T-helper 1 cell treated with Interleukin-12 subunit alpha and Interleukin-12 subunit beta and Interleukin-4 antibody, amounts not matched to agents 30 μg/mL and 1 μg/mL, for 36 hours (primary cell): ENCODE data around the gene TTYH1.
"Not testable (repeated sequence)": the region's sequence is repeated elsewhere in the genome, so short reads cannot be mapped to it uniquely, and the experiment has no call there.

ENCODE experiments used
- H3K27ac Mint-ChIP-seq: one replicate; pipeline ENCODE4 v1.8.0; 2021; ENCODE audit warnings: mild to moderate bottlenecking, mixed read lengths
- H3K27me3 Mint-ChIP-seq: one replicate; pipeline ENCODE4 v1.8.0; 2021; ENCODE audit warnings: low read depth, mixed read lengths
- H3K36me3 Mint-ChIP-seq: one replicate; pipeline ENCODE4 v1.8.0; 2021; ENCODE audit warnings: low read depth, mixed read lengths
- H3K4me1 Mint-ChIP-seq: one replicate; pipeline ENCODE4 v1.8.0; 2021; ENCODE audit warnings: low read depth, mixed read lengths
- H3K4me3 Mint-ChIP-seq: one replicate; pipeline ENCODE4 v1.8.0; 2021; ENCODE audit warnings: mild to moderate bottlenecking, moderate library complexity, mixed read lengths
- H3K9me3 Mint-ChIP-seq: one replicate; pipeline ENCODE4 v1.8.0; 2021; ENCODE audit warnings: mixed read lengths

The TTYH1 gene

GRCh38 chr19:54462655-54463530, 47.6 kb downstream of the TTYH1 start:
- peaks cover 22% of the 10 kb centered on the region for H3K36me3 Mint-ChIP-seq
- H3K27me3 Mint-ChIP-seq, result peaks cover 8% of the 10 kb centered on the region
- H3K27ac Mint-ChIP-seq, result peak overlapping the region; percentile 92
- H3K9me3 Mint-ChIP-seq, result no peaks in the 10 kb centered on the region
- peak overlapping the region; percentile 58 for H3K4me3 Mint-ChIP-seq
- H3K4me1 Mint-ChIP-seq, result peaks cover 24% of the 10 kb centered on the region

DNA sequence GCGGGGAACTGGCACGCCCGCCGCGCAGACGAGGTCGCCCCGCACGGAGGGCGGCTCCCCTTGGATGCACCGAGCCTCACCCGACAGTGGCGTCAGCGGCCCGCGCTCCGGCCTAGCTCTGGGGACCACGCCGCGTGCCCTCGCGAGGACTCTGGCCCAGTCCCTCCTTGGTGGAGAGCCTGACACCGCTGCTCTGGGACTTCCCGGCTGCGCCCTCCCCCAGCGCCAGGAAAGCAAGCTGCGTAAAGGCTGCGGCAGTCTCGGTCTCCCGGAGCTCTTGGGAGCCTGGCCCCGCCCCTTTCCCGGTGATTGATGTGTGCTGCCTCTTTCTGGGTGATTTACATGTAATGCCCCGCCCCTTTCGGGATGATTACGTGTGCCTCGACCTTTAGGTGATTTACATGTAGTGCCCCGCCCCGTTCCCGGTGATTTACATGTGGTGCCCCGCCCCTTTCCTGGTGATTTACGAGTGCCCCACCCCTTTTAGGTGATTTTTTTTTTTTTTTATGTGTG, 48.3 kb downstream of the TTYH1 start, which contains the start of gene LENG9:
LENG9 (minus strand) TSS at position 248 of the 513 bp plus-strand sequence. CDS start 252 bp downstream, outside the sequence.
- peaks cover 16% of the 10 kb centered on the region for H3K36me3 Mint-ChIP-seq
- peak within 1 kb of the TSS; percentile 92 for H3K27ac Mint-ChIP-seq
- H3K4me1 Mint-ChIP-seq, result peaks cover 24% of the 10 kb centered on the region
- peak within 1 kb of the TSS; percentile 85 for H3K4me3 Mint-ChIP-seq
- H3K9me3 Mint-ChIP-seq, result no peaks in the 10 kb centered on the region
- H3K27me3 Mint-ChIP-seq, result peaks cover 15% of the 10 kb centered on the region

- H3K27me3 Mint-ChIP-seq, result peaks cover 20% of the 10 kb centered on the region
- H3K9me3 Mint-ChIP-seq, result no peaks in the 10 kb centered on the region
- H3K4me3 Mint-ChIP-seq, result peak overlapping the region; percentile 85
- H3K4me1 Mint-ChIP-seq, result peaks cover 19% of the 10 kb centered on the region
- H3K36me3 Mint-ChIP-seq, result peaks cover 10% of the 10 kb centered on the region
- H3K27ac Mint-ChIP-seq, result peak overlapping the region; percentile 92
These were observed 48.9 kb downstream of the TTYH1 start for GRCh38 chr19:54464044-54464629.

GRCh38 chr19:54464630-54465425, 49.6 kb downstream of the TTYH1 start:
- H3K9me3 Mint-ChIP-seq, result no peaks in the 10 kb centered on the region
- peak overlapping the region; percentile 85 for H3K4me3 Mint-ChIP-seq
- H3K27ac Mint-ChIP-seq, result peak overlapping the region; percentile 92
- H3K27me3 Mint-ChIP-seq, result peaks cover 27% of the 10 kb centered on the region
- H3K4me1 Mint-ChIP-seq, result peaks cover 16% of the 10 kb centered on the region
- peaks cover 5% of the 10 kb centered on the region for H3K36me3 Mint-ChIP-seq

GRCh38 chr19:54465426-54466109, 50.3 kb downstream of the TTYH1 start:
- H3K9me3 Mint-ChIP-seq, result no peaks in the 10 kb centered on the region
- H3K4me3 Mint-ChIP-seq, result peak overlapping the region; percentile 42
- H3K4me1 Mint-ChIP-seq, result peaks cover 17% of the 10 kb centered on the region
- peaks cover 34% of the 10 kb centered on the region for H3K27me3 Mint-ChIP-seq
- peaks cover 4% of the 10 kb centered on the region for H3K36me3 Mint-ChIP-seq
- no peak overlapping the region for H3K27ac Mint-ChIP-seq

DNA sequence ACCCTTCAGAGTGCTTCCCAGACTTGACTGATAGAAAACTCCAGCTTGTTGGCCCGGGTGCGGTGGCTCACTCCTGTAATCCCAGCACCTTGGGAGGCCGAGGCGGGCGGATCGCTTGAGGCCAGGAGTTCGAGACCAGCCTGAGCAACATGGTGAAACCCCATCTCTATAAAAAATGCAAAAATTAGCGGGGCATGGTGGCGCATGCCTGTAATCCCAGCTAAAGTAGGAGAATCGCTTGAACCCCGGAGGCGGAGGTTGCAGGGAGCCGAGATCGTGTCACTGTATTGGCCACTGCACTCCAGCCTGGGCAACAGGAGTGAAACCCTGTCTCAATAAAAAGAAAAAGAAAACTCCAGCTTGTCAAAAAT, 50.8 kb downstream of the TTYH1 start:
- not testable (repeated sequence) for H3K36me3 Mint-ChIP-seq, H3K27ac Mint-ChIP-seq, H3K9me3 Mint-ChIP-seq
- Mint-ChIP-seq H3K4me3 (peak overlapping the region; percentile 42), H3K4me1 (peaks cover 18% of the 10 kb centered on the region), H3K27me3 (peaks cover 40% of the 10 kb centered on the region)

DNA sequence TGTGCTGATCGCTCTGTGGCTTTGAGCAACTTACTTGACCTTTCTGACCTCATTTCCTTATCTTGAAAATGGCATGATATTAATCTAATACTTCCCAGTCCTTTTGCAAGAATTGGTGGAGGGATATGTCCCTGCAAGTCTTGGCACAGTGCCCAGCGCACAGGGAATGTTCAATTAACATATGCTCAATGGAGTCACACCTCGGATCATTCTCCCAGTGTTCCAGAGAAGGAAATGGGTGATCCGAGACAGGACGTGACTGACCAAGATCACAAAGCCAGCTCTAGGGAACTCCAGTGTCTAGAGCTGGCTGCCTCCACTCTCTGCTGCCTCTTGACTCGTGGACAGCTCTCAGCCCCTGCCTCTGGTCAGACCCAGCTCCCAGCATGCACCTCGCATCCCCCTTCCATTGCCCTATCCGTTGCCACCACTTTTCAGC, 54.3 kb downstream of the TTYH1 start:
- Mint-ChIP-seq H3K27me3 (peaks cover 55% of the 10 kb centered on the region), H3K9me3 (no peaks in the 10 kb centered on the region), H3K36me3 (no peaks in the 10 kb centered on the region), H3K4me3 (no peak overlapping the region), H3K4me1 (peaks cover 8% of the 10 kb centered on the region), H3K27ac (no peak overlapping the region)

DNA sequence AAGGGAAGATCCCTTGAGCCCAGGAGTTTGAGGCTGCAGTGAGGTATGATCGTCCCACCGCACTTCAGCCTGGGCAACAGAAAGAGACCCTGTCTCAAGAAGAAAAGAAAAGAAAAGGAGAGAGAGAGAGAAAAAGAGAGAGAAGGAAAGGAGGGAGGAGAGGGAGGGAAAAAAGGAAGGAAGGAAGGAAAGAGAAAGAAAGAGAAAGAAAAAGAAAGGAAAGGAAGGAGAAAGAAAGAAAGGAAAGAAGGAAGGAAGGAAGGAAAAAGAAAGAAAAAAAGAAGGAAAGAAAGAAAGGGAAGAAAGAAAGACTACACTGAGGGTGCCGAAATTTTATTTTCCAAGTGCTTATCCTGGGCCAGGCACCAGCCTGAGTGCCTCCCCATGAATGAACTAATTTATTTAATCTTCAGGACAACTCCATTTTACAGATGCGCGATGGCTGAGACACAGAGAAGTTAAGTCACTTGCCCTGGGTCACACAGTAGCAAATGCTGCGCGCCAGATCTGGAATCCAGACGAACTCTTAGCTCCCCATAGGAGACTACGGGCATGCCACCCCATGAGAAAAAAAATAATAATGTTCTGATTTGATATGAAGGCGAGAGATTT, 55.1 kb downstream of the TTYH1 start:
- H3K27ac Mint-ChIP-seq, result no peak overlapping the region
- no peaks in the 10 kb centered on the region for H3K36me3 Mint-ChIP-seq
- peaks cover 6% of the 10 kb centered on the region for H3K4me1 Mint-ChIP-seq
- peaks cover 61% of the 10 kb centered on the region for H3K27me3 Mint-ChIP-seq
- no peaks in the 10 kb centered on the region for H3K9me3 Mint-ChIP-seq
- H3K4me3 Mint-ChIP-seq, result no peak overlapping the region

- Mint-ChIP-seq H3K9me3 (no peaks in the 10 kb centered on the region), H3K27ac (no peak overlapping the region), H3K4me1 (peaks cover 6% of the 10 kb centered on the region), H3K4me3 (no peak overlapping the region), H3K36me3 (no peaks in the 10 kb centered on the region), H3K27me3 (peaks cover 57% of the 10 kb centered on the region)
These were observed 55.9 kb downstream of the TTYH1 start for GRCh38 chr19:54470991-54471782.

DNA sequence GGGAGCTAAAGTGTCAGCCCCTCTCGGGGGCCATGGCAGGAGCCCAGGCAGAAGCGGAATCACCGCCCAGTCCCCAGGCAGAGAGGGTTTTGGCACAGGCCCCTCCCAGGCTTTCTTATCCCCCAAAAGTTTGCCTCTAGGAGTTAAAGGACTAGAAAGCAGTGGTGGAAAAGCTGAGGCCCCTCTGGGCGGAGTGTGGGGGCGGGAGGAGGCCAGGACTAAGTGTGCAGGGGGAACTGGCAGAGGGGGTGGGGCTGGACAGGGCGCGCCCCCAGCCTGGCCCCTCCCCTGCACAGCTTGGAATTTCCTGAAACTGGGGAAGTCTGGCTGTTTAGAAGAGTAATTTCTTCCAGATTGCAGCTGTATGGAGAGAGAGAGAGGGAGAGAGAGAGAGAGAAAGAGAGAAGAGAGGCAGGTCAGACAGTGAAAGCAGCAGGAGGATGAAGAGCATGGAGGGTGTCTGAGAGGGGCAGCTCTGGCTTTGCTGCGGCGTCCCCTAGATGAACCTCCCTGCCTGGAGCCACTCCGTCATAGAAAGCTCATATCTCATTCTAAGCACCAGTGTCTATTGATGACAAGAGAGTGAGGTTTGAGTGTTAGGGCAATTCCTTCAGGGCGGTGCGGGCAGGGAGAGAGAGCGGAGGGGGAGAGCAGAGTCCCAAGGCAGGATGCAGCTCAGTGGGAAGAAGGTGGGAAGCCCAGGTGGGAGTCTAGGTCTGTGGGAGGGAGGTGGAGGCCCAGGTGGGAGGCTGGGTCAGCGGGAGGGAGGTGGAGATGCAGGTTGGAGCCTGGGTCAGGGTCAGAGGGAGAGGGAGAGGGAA, 58.0 kb downstream of the TTYH1 start, which contains the start of gene CDC42EP5:
CDC42EP5 (minus strand) TSS at position 226 of the 821 bp plus-strand sequence. CDS start 7,749 bp downstream, outside the sequence.
- peaks cover 63% of the 10 kb centered on the region for H3K27me3 Mint-ChIP-seq
- no peaks in the 10 kb centered on the region for H3K9me3 Mint-ChIP-seq
- no peak within 1 kb of the TSS for H3K4me3 Mint-ChIP-seq
- no peak within 1 kb of the TSS for H3K27ac Mint-ChIP-seq
- peaks cover 6% of the 10 kb centered on the region for H3K4me1 Mint-ChIP-seq
- H3K36me3 Mint-ChIP-seq, result no peaks in the 10 kb centered on the region

DNA sequence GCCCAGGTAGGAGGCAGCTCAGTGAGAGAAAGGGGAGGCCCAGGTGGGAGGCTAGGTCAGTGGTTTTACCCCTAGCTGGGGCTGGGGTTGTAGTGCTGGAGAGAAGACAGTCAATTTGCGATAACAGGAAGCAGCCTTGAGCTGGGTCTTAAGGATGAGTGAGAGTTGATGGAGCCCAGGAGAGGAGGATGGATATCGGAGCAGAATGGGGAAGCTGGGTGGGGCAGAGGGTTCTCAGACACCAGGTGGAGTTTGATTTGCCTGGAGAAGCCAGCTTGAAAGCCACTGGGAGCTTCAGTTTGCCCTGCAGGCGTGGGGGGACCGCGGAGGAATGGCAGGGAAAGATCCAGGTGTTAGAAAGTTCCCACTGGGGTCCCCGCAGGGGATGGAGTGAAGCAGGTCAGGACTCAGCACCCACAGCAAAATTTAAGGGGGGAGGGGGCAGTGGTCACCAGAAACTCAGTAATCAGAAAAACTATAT, 58.7 kb downstream of the TTYH1 start:
- H3K27me3 Mint-ChIP-seq, result peaks cover 61% of the 10 kb centered on the region
- H3K27ac Mint-ChIP-seq, result no peak overlapping the region
- H3K4me1 Mint-ChIP-seq, result peaks cover 7% of the 10 kb centered on the region
- H3K36me3 Mint-ChIP-seq, result no peaks in the 10 kb centered on the region
- no peaks in the 10 kb centered on the region for H3K9me3 Mint-ChIP-seq
- no peak overlapping the region for H3K4me3 Mint-ChIP-seq

DNA sequence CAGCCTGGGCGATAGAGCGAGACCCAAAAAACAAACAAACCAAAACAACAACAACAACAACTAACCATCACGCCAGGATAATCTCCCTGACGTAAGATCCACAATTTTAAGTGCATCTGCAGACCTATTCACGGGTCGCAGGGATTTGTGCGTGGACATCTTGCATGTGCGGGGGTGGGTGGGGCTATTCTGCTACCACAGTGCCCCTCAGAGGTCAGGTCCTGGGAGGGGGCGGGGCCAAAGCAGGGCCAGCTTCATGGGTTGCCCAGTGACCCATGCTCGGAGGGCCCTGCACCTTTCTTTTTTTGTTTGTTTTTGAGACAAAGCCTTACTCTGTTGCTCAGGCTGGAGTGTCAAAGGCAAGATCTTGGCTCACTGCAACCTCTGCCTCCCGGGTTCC, 60.4 kb downstream of the TTYH1 start:
- Mint-ChIP-seq H3K27me3 (peaks cover 54% of the 10 kb centered on the region), H3K27ac (no peak overlapping the region), H3K4me3 (no peak overlapping the region), H3K36me3 (no peaks in the 10 kb centered on the region), H3K4me1 (peaks cover 7% of the 10 kb centered on the region), H3K9me3 (no peaks in the 10 kb centered on the region)
